HCT116 (cell line): ENCODE measurements around the gene TTLL7. TPM values are rescaled to one million over a fixed set of nuclear protein-coding genes. Genes with fewer than 3 reads are reported as not detected.

Experiments used
- ATAC-seq: fragments of 200-7000 bp; cut with Tn5 transposase; 2 replicates; pipeline ENCODE4 v1.9.1; 2020; ENCODE audit warnings: mild to moderate bottlenecking, moderate library complexity
- BruUV-seq: library from RNA; stranded (reverse); fragments of 400-500 nt; replicated peaks from 2 replicates; lab custom pipeline; 2021; lab: Mats Ljungman, UMichigan
- CTCF ChIA-PET: fragments of 300-600 bp; sonication (Branson Sonifier 250); formaldehyde crosslinking; loops from one replicate; lab custom pipeline; 2021; ENCODE audit warnings: antibody characterized with exemption; lab: Charles Lee
- POLR2A ChIA-PET: fragments of 300-600, 350-600 bp; sonication (Branson Sonifier 250); formaldehyde crosslinking; loops from one replicate; lab custom pipeline; 2021; ENCODE audit warnings: antibody characterized with exemption; lab: Charles Lee
- RAD21 ChIA-PET, 2 experiments: fragments of 300-600 bp; sonication (Branson Sonifier 250); formaldehyde crosslinking; loops; one replicate each; lab custom pipeline; 2023; ENCODE audit warnings: low total read pairs in 2 of 2; ENCODE audit not compliant: uncharacterized antibody in 2 of 2, unreplicated experiment in 2 of 2, low non-redundant PET in 1 of 2; lab: Charles Lee
- DNase-seq: peaks from one replicate; pipeline ENCODE4 v3.0.0-alpha.2; 2010; ENCODE audit warnings: low read depth, low spot score
- H2AFZ ChIP-seq: fragments of 200-600 bp; shearing (Covaris generic), sonication (generic); 2 replicates; pipeline ENCODE4 v1.6.1; 2017; ENCODE audit warnings: low read depth, mixed run types, mixed read lengths, antibody characterized with exemption, low read length; ENCODE audit not compliant: poor library complexity, severe bottlenecking
- H3K27ac ChIP-seq: 2 replicates; pipeline ENCODE4 v1.5.1; 2012; ENCODE audit warnings: low read depth, low read length
- H3K27me3 ChIP-seq: fragments of 200-600 bp; sonication (generic); 2 replicates; pipeline ENCODE4 v1.6.1; 2016; ENCODE audit warnings: mixed run types, low read length, mixed read lengths; ENCODE audit not compliant: insufficient read depth
- H3K36me3 ChIP-seq, 2 experiments: fragments of 200-500 bp in 1 of 2; fragments of 200-600 bp in 1 of 2; sonication (Bioruptor generic) in 1 of 2; sonication (generic) in 1 of 2; 2 replicates each; pipeline versions ENCODE4 v1.5.1 to v1.6.1; 2014 to 2016; ENCODE audit warnings: low read length in 2 of 2, inconsistent platforms in 1 of 2, mixed read lengths in 1 of 2, mixed run types in 1 of 2; ENCODE audit not compliant: insufficient read depth in 2 of 2, control insufficient read depth in 1 of 2
- H3K4me1 ChIP-seq, 2 experiments: fragments of 200-600 bp in 1 of 2; sonication (generic) in 1 of 2; 2 replicates each; pipeline versions ENCODE4 v1.5.1 to v1.6.1; 2012 to 2017; ENCODE audit warnings: low read length in 2 of 2, inconsistent platforms in 1 of 2, mild to moderate bottlenecking in 1 of 2, mixed read lengths in 1 of 2, mixed run types in 1 of 2, moderate library complexity in 1 of 2; ENCODE audit not compliant: insufficient read depth in 2 of 2, control insufficient read depth in 1 of 2
- H3K4me2 ChIP-seq: fragments of 200-600 bp; sonication (generic); 2 replicates; pipeline ENCODE4 v1.6.1; 2017; ENCODE audit warnings: mixed run types, low read length, mixed read lengths
- H3K4me3 ChIP-seq, 2 experiments: fragments of 200-600 bp in 1 of 2; sonication (generic) in 1 of 2; replicated peaks in 1 of 2; 2 replicates each; pipeline ENCODE4 v1.5.1; 2011 to 2016; ENCODE audit warnings: low read length in 2 of 2, control low read depth in 1 of 2, low read depth in 1 of 2, mild to moderate bottlenecking in 1 of 2, mixed read lengths in 1 of 2, mixed run types in 1 of 2
- H3K79me2 ChIP-seq: fragments of 200-600 bp; sonication (generic); 2 replicates; pipeline ENCODE4 v1.6.1; 2017; ENCODE audit warnings: mild to moderate bottlenecking, mixed run types, low read length, moderate library complexity, mixed read lengths; ENCODE audit not compliant: insufficient read depth
- H3K9ac ChIP-seq: fragments of 200-600 bp; sonication (generic); 2 replicates; pipeline ENCODE4 v1.6.1; 2016; ENCODE audit warnings: low read length, mixed read lengths
- H3K9me2 ChIP-seq: fragments of 200-600 bp; sonication (generic), shearing (Covaris generic); 2 replicates; pipeline ENCODE4 v1.6.1; 2017; ENCODE audit warnings: mixed run types, mild to moderate bottlenecking, moderate library complexity; ENCODE audit not compliant: insufficient read depth
- H3K9me3 ChIP-seq, 2 experiments: fragments of 200-500 bp in 1 of 2; fragments of 200-600 bp in 1 of 2; sonication (Bioruptor generic) in 1 of 2; sonication (generic) in 1 of 2; 2 replicates each; pipeline ENCODE4 v1.6.1; 2014 to 2017; ENCODE audit warnings: low read length in 2 of 2, mixed read lengths in 2 of 2, inconsistent platforms in 1 of 2, low read depth in 1 of 2, mild to moderate bottlenecking in 1 of 2, mixed run types in 1 of 2, moderate library complexity in 1 of 2; ENCODE audit not compliant: control insufficient read depth in 1 of 2, insufficient read depth in 1 of 2
- H4K20me1 ChIP-seq: fragments of 200-600 bp; sonication (generic), shearing (Covaris generic); 2 replicates; pipeline ENCODE4 v1.6.1; 2017; ENCODE audit warnings: mixed run types, mild to moderate bottlenecking, moderate library complexity; ENCODE audit not compliant: insufficient read depth
- CBX3 ChIP-seq: IDR thresholded peaks from 2 replicates; pipeline ENCODE4 v1.6.1; 2012; ENCODE audit warnings: low read depth
- CEBPB ChIP-seq: IDR thresholded peaks from 2 replicates; pipeline ENCODE4 v1.6.1; 2012; ENCODE audit warnings: low read depth
- EGR1 ChIP-seq: IDR thresholded peaks from 2 replicates; pipeline ENCODE4 v1.6.1; 2012; ENCODE audit warnings: low read depth
- ELF1 ChIP-seq: IDR thresholded peaks from 2 replicates; pipeline ENCODE4 v1.6.1; 2012; ENCODE audit warnings: low read depth, borderline replicate concordance
- EZH2 ChIP-seq: fragments of 200-600 bp; sonication (generic); IDR thresholded peaks from 2 replicates; pipeline ENCODE4 v1.6.1; 2017; ENCODE audit warnings: antibody characterized with exemption, mixed run types
- FOSL1 ChIP-seq: IDR thresholded peaks from 2 replicates; pipeline ENCODE4 v1.6.1; 2012; ENCODE audit warnings: low read depth
- JUND ChIP-seq: IDR thresholded peaks from 2 replicates; pipeline ENCODE4 v1.6.1; 2012
- POLR2A ChIP-seq: IDR thresholded peaks from 2 replicates; pipeline ENCODE4 v1.7.0; 2011; ENCODE audit warnings: borderline replicate concordance; ENCODE audit not compliant: insufficient read depth, insufficient read length; ENCODE audit errors: extremely low read depth
- POLR2AphosphoS5 ChIP-seq: IDR thresholded peaks from 2 replicates; pipeline ENCODE4 v1.6.1; 2011; ENCODE audit warnings: mild to moderate bottlenecking, low read depth, low read length, moderate library complexity
- SIN3A ChIP-seq: IDR thresholded peaks from 2 replicates; pipeline ENCODE4 v1.6.1; 2012; ENCODE audit warnings: low read depth
- SP1 ChIP-seq: IDR thresholded peaks from 2 replicates; pipeline ENCODE4 v1.6.1; 2012; ENCODE audit warnings: low read depth
- SRF ChIP-seq: IDR thresholded peaks from 2 replicates; pipeline ENCODE4 v1.6.1; 2012; ENCODE audit warnings: low read depth
- TCF7L2 ChIP-seq: IDR thresholded peaks from 2 replicates; pipeline ENCODE4 v1.7.0; 2011; ENCODE audit warnings: borderline replicate concordance, inconsistent platforms; ENCODE audit not compliant: insufficient read depth, insufficient read length; ENCODE audit errors: extremely low read depth
- ZBTB33 ChIP-seq: IDR thresholded peaks from 2 replicates; pipeline ENCODE4 v1.6.1; 2011; ENCODE audit warnings: mild to moderate bottlenecking, low read length, moderate library complexity; ENCODE audit not compliant: insufficient replicate concordance; ENCODE audit errors: extremely low read depth
- ZFX ChIP-seq: fragments of 450-650 bp; IDR thresholded peaks from 2 replicates; pipeline ENCODE4 v1.6.1; 2017
- ZNF274 ChIP-seq: fragments of 200-500 bp; sonication (Bioruptor generic); IDR thresholded peaks from 2 replicates; pipeline ENCODE4 v1.6.1; 2014; ENCODE audit warnings: mild to moderate bottlenecking, low read depth, low read length, inconsistent platforms
- intact Hi-C: fragments of 100-400 bp; cut with micrococcal nuclease; formaldehyde crosslinking; loops from 2 replicates; pipeline ENCODE4 v1.10.0; 2022
- total RNA-seq: library from RNA; stranded (reverse); gene quantifications from one replicate; pipeline ENCODE4 v1.2.1, GENCODE V29; 2021; ENCODE audit not compliant: unreplicated experiment
- TF ChIP-seq, protein P1 (sequence below): IDR thresholded peaks from 2 replicates; pipeline ENCODE4 v1.6.1; 2012; ENCODE audit warnings: low read depth
- TF ChIP-seq, protein P2 (sequence below): IDR thresholded peaks from 2 replicates; pipeline ENCODE4 v1.6.1; 2012

Gene TTLL7
- total RNA-seq, 1 experiment from 2014 or later: 21.2 TPM

- no peaks in the 10 kb centered on the region for H3K27me3 ChIP-seq
- H3K9me2 ChIP-seq: no peaks in the 10 kb centered on the region
- TF ChIP-seq FOSL1 (no peak), CEBPB (no peak), ELF1 (no peak), JUND (no peak), TCF7L2 (no peak), ZBTB33 (no peak), SP1 (no peak), SRF (no peak), SIN3A (no peak), ZNF274 (no peak), POLR2A (no peak), EGR1 (no peak), EZH2 (no peak), CBX3 (no peak), ZFX (no peak), POLR2AphosphoS5 (no peak)
- TF ChIP-seq, protein P1, sequence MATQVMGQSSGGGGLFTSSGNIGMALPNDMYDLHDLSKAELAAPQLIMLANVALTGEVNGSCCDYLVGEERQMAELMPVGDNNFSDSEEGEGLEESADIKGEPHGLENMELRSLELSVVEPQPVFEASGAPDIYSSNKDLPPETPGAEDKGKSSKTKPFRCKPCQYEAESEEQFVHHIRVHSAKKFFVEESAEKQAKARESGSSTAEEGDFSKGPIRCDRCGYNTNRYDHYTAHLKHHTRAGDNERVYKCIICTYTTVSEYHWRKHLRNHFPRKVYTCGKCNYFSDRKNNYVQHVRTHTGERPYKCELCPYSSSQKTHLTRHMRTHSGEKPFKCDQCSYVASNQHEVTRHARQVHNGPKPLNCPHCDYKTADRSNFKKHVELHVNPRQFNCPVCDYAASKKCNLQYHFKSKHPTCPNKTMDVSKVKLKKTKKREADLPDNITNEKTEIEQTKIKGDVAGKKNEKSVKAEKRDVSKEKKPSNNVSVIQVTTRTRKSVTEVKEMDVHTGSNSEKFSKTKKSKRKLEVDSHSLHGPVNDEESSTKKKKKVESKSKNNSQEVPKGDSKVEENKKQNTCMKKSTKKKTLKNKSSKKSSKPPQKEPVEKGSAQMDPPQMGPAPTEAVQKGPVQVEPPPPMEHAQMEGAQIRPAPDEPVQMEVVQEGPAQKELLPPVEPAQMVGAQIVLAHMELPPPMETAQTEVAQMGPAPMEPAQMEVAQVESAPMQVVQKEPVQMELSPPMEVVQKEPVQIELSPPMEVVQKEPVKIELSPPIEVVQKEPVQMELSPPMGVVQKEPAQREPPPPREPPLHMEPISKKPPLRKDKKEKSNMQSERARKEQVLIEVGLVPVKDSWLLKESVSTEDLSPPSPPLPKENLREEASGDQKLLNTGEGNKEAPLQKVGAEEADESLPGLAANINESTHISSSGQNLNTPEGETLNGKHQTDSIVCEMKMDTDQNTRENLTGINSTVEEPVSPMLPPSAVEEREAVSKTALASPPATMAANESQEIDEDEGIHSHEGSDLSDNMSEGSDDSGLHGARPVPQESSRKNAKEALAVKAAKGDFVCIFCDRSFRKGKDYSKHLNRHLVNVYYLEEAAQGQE: no peak
- TF ChIP-seq, protein P2, sequence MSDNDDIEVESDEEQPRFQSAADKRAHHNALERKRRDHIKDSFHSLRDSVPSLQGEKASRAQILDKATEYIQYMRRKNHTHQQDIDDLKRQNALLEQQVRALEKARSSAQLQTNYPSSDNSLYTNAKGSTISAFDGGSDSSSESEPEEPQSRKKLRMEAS: no peak
- RAD21 ChIA-PET: no interaction called here
- no peak overlapping the region for H2AFZ ChIP-seq
- ATAC-seq (no peak), DNase-seq (no peak)
- POLR2A ChIA-PET: no interaction called here
- no TSS peak for BruUV-seq
- CTCF ChIA-PET: no interaction called here
- no peaks in the 10 kb centered on the region for H4K20me1 ChIP-seq
- H3K27ac ChIP-seq: no peak overlapping the region
- no peak overlapping the region for H3K4me2 ChIP-seq
- H3K79me2 ChIP-seq: no peaks in the 10 kb centered on the region
- H3K9ac ChIP-seq: no peak overlapping the region
- H3K4me1 ChIP-seq: no peaks in the 10 kb centered on the region
- no peak overlapping the region for H3K4me3 ChIP-seq
- no peaks in the 10 kb centered on the region for H3K36me3 ChIP-seq
- no peaks in the 10 kb centered on the region for H3K9me3 ChIP-seq
- intact Hi-C loops: no loop called here
Observed at GRCh38 chr1:83819436-83819835, 179.5 kb downstream of the TTLL7 start.
